Measurements from ENCODE around the gene PLCD3.

GRCh38 chr17:45077643-45078042 is 54.7 kb downstream of the PLCD3 start:
- TF ChIP-seq, protein P1, sequence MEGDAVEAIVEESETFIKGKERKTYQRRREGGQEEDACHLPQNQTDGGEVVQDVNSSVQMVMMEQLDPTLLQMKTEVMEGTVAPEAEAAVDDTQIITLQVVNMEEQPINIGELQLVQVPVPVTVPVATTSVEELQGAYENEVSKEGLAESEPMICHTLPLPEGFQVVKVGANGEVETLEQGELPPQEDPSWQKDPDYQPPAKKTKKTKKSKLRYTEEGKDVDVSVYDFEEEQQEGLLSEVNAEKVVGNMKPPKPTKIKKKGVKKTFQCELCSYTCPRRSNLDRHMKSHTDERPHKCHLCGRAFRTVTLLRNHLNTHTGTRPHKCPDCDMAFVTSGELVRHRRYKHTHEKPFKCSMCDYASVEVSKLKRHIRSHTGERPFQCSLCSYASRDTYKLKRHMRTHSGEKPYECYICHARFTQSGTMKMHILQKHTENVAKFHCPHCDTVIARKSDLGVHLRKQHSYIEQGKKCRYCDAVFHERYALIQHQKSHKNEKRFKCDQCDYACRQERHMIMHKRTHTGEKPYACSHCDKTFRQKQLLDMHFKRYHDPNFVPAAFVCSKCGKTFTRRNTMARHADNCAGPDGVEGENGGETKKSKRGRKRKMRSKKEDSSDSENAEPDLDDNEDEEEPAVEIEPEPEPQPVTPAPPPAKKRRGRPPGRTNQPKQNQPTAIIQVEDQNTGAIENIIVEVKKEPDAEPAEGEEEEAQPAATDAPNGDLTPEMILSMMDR (IDR thresholded peaks at IDR 0.05 in 4 of 5, conservative IDR thresholded peaks at IDR 0.05 in 1 of 5): no peak
- no peak for TF ChIP-seq POLR2A (IDR thresholded peaks at IDR 0.05)

All from gastrocnemius medialis (tissue), 4 donors.